Sciatic nerve (tissue), 2 donors: ENCODE measurements around the gene ST3GAL3. TPM values are rescaled to one million over a fixed set of nuclear protein-coding genes. Genes with fewer than 3 reads are reported as not detected.

ENCODE experiments used
- ATAC-seq: fragments of 200-7000 bp; cut with Tn5 transposase; one replicate; pipeline ENCODE4 v1.9.1; 2020; ENCODE audit warnings: mild to moderate bottlenecking, moderate library complexity
- DNase-seq: peaks from one replicate; pipeline ENCODE4 v3.0.0-alpha.2; 2020; ENCODE audit warnings: low spot score
- intact Hi-C: fragments of 100-400 bp; cut with DNase I; formaldehyde crosslinking; loops from one replicate; pipeline ENCODE4 v1.14.2; 2022
- total RNA-seq: library from RNA; stranded (reverse); fragmentation: NEBNext Ultra II Directional; extraction: Animal tissue kit (Norgen Biotek cat#: 25700); gene quantifications from one replicate; pipeline ENCODE4 v1.2.1, GENCODE V29; 2021
- donor health status: DM: no; HTN: no; CAD: no.
- donor health status: DM: no; HTN: no; CAD: no.

The ST3GAL3 gene
- total RNA-seq, 1 donor from 2014 or later = 35.8 TPM

- intact Hi-C loops = no loop called here
- ATAC-seq = peak; percentile 27
- DNase-seq = no peak
These were observed 251.3 kb downstream of the ST3GAL3 start for GRCh38 chr1:43958351-43959255.

- ATAC-seq (no peak), DNase-seq (no peak)
- intact Hi-C loops = no loop called here
These were observed 253.5 kb downstream of the ST3GAL3 start for GRCh38 chr1:43960798-43961197.

- no peak for ATAC-seq
- no peak for DNase-seq
- intact Hi-C loops = no loop called here
These were observed 254.4 kb downstream of the ST3GAL3 start for GRCh38 chr1:43961692-43962091.

GRCh38 chr1:43962324-43962723 lies 255.0 kb downstream of the ST3GAL3 start:
- no peak for ATAC-seq
- intact Hi-C loops = no loop called here

GRCh38 chr1:43963006-43963405 lies 255.7 kb downstream of the ST3GAL3 start:
- no peak for DNase-seq
- intact Hi-C loops = no loop called here
- no peak for ATAC-seq

More at GRCh38 chr1:43962324-43962723, 255.0 kb downstream of the ST3GAL3 start:
- DNase-seq = no peak

- DNase-seq (no peak), ATAC-seq (no peak)
- intact Hi-C loops = no loop called here
These were observed 256.6 kb downstream of the ST3GAL3 start for GRCh38 chr1:43963890-43964289.

- ATAC-seq (no peak), DNase-seq (no peak)
- intact Hi-C loops = no loop called here
These were observed 258.0 kb downstream of the ST3GAL3 start for GRCh38 chr1:43965316-43965715.

GRCh38 chr1:43968348-43968948 lies 261.1 kb downstream of the ST3GAL3 start:
- intact Hi-C loops = no loop called here
- no peak for DNase-seq
- no peak for ATAC-seq

GRCh38 chr1:43969416-43969745 lies 262.0 kb downstream of the ST3GAL3 start:
- no peak for ATAC-seq
- intact Hi-C loops = no loop called here

GRCh38 chr1:43969746-43970466 lies 262.6 kb downstream of the ST3GAL3 start, which contains the start of gene DPH2:
TSS of gene DPH2 (plus strand) at chr1:43970010. CDS start at chr1:43970176, 166 bp downstream.
- intact Hi-C loops = no loop called here
- ATAC-seq (peak; percentile 96), DNase-seq (peak; percentile 97)

More at GRCh38 chr1:43969416-43969745, 262.0 kb downstream of the ST3GAL3 start:
- DNase-seq = no peak

GRCh38 chr1:43970502-43970901 lies 263.2 kb downstream of the ST3GAL3 start:
- intact Hi-C loops = no loop called here
- no peak for ATAC-seq
- DNase-seq = no peak

- DNase-seq = no peak
- no peak for ATAC-seq
- intact Hi-C loops = no loop called here
These were observed 263.6 kb downstream of the ST3GAL3 start for GRCh38 chr1:43970911-43971310.

- intact Hi-C loops = no loop called here
- ATAC-seq (no peak), DNase-seq (no peak)
These were observed 264.1 kb downstream of the ST3GAL3 start for GRCh38 chr1:43971336-43971980.

GRCh38 chr1:43973981-43974442 lies 266.7 kb downstream of the ST3GAL3 start:
- intact Hi-C loops = no loop called here
- DNase-seq (peak; percentile 54), ATAC-seq (no peak)

- ATAC-seq (peak; percentile 92), DNase-seq (peak; percentile 99)
- intact Hi-C loops = no loop called here
These were observed 267.3 kb downstream of the ST3GAL3 start, which contains the start of gene ATP6V0B for GRCh38 chr1:43974443-43975248. TSS of gene ATP6V0B (plus strand) at chr1:43974960. CDS start at chr1:43975041, 81 bp downstream.

GRCh38 chr1:43975249-43975961 lies 268.1 kb downstream of the ST3GAL3 start:
- ATAC-seq (peak; percentile 31), DNase-seq (peak; percentile 83)
- intact Hi-C loops = no loop called here

GRCh38 chr1:43976045-43976444 lies 268.7 kb downstream of the ST3GAL3 start:
- intact Hi-C loops = no loop called here
- DNase-seq = no peak
- ATAC-seq = no peak

GRCh38 chr1:43976890-43977289 lies 269.6 kb downstream of the ST3GAL3 start:
- DNase-seq (no peak), ATAC-seq (no peak)
- intact Hi-C loops = no loop called here
